Left kidney (tissue), 2 donors: ENCODE results near the gene PIKFYVE. TPM values are rescaled to one million over a fixed set of nuclear protein-coding genes. Genes with fewer than 3 reads are reported as not detected.
A peak's percentile ranks its signal among the peaks of the same experiment; 100 is the strongest.
"Not testable (repeated sequence)": the region's sequence is repeated elsewhere in the genome, so short reads cannot be mapped to it uniquely, and the experiment has no call there.

Experiments
- DNase-seq: peaks from one replicate; pipeline ENCODE4 v3.0.0-alpha.2; 2013
- polyA plus RNA-seq: library from polyadenylated mRNA; unstranded; fragments of 120-200 nt; gene quantifications from one replicate; pipeline ENCODE4 v1.2.1, GENCODE V29; 2013; ENCODE audit not compliant: insufficient read length

PIKFYVE gene
- polyA plus RNA-seq, 1 donor, result 34.5 TPM

- no peak for DNase-seq
Measured at GRCh38 chr2:208361077-208361441, 95.0 kb downstream of the PIKFYVE start.

GRCh38 chr2:208363485-208363884 is 97.4 kb downstream of the PIKFYVE start:
- DNase-seq, result no peak

- DNase-seq, result no peak
Measured at GRCh38 chr2:208366215-208367127, 100.4 kb downstream of the PIKFYVE start.

GRCh38 chr2:208369091-208369490 is 103.0 kb downstream of the PIKFYVE start:
- DNase-seq, result no peak

- DNase-seq, result no peak
Measured at GRCh38 chr2:208370881-208371633, 105.0 kb downstream of the PIKFYVE start.

- DNase-seq, result no peak
Measured at GRCh38 chr2:208371634-208371935, 105.5 kb downstream of the PIKFYVE start.

- DNase-seq, result peak; percentile 55
Measured at GRCh38 chr2:208373460-208374089, 107.5 kb downstream of the PIKFYVE start.

GRCh38 chr2:208375491-208376068 is 109.5 kb downstream of the PIKFYVE start:
- no peak for DNase-seq

- not testable (repeated sequence) for DNase-seq
Measured at GRCh38 chr2:208377344-208377860, 111.3 kb downstream of the PIKFYVE start.

- DNase-seq, result no peak
Measured at GRCh38 chr2:208379192-208379591, 113.1 kb downstream of the PIKFYVE start.

GRCh38 chr2:208384637-208385036 is 118.6 kb downstream of the PIKFYVE start:
- DNase-seq, result no peak

GRCh38 chr2:208386541-208386940 is 120.5 kb downstream of the PIKFYVE start:
- DNase-seq, result no peak

- DNase-seq, result no peak
Measured at GRCh38 chr2:208389940-208390339, 123.9 kb downstream of the PIKFYVE start.

- DNase-seq, result no peak
Measured at GRCh38 chr2:208392300-208392699, 126.2 kb downstream of the PIKFYVE start.

- DNase-seq, result not testable (repeated sequence)
Measured at GRCh38 chr2:208396796-208397195, 130.7 kb downstream of the PIKFYVE start.

GRCh38 chr2:208399201-208399600 is 133.1 kb downstream of the PIKFYVE start:
- DNase-seq, result no peak

- DNase-seq, result peak; percentile 28
Measured at GRCh38 chr2:208406474-208407451, 140.7 kb downstream of the PIKFYVE start, which contains the start of gene PTH2R. TSS of gene PTH2R (plus strand) at chr2:208406792. CDS start at chr2:208407044, 252 bp downstream.

- DNase-seq, result peak; percentile 28
Measured at GRCh38 chr2:208407667-208408066, 141.6 kb downstream of the PIKFYVE start.
